ENCODE measurements around the gene ATG16L2. TPM values are rescaled to one million over a fixed set of nuclear protein-coding genes. Genes with fewer than 3 reads are reported as not detected.
A peak's percentile ranks its signal among the peaks of the same experiment; 100 is the strongest.

Gene ATG16L2
- total and polyA plus RNA-seq, 4 donors, result 42.6 to 86.0 (median 61.4) TPM

- peak overlapping the region; percentile 90 for H3K4me3 ChIP-seq
- ATAC-seq (ENCODE audit: insufficient read depth, low FRiP score), result no peak
These were observed 1.1 kb upstream of the ATG16L2 start for GRCh38 chr11:72812967-72813739.

GRCh38 chr11:72813740-72814285 is 398 bp upstream of the ATG16L2 start:
- Histone ChIP-seq H3K36me3 (ENCODE audit: control insufficient read depth in 4 of 4, insufficient read depth in 4 of 4, low read length in 4 of 4) (peaks cover 0 to 14% (median 5%) of the 10 kb centered on the region in 4 donors), H3K4me1 (ENCODE audit: control insufficient read depth in 5 of 5, insufficient read depth in 5 of 5, low read length in 5 of 5) (peaks cover 8 to 19% (median 14%) of the 10 kb centered on the region in 5 donors), H3K27me3 (ENCODE audit: control insufficient read depth in 3 of 3, insufficient read depth in 3 of 3, low read length in 2 of 3) (no peaks in the 10 kb centered on the region), H3K9me3 (ENCODE audit: control insufficient read depth in 4 of 4, insufficient read depth in 3 of 4, low read length in 3 of 4) (peaks cover 0 to 2% (median 0%) of the 10 kb centered on the region in 4 donors), H3K27ac (ENCODE audit: low read depth in 1 of 2, low read length in 1 of 2) (peak overlapping the region; percentile 98 to 99), H3K9ac (ENCODE audit: insufficient read depth in 1 of 2, low read length in 2 of 2) (peak overlapping the region; percentile 51 to 56), H3K4me3 (peak overlapping the region; percentile 90)
- TF ChIP-seq CTCF (IDR thresholded peaks at IDR 0.05; ENCODE audit: control extremely low read depth, extremely low read depth), result no peak
- peak; percentile 89 for ATAC-seq (ENCODE audit: insufficient read depth, low FRiP score)
- whole genome bisulfite sequencing, 2 donors, result 0% methylated on average over 47 of the region's 47 CpGs
- DNase-seq, result peak in 1 of 3 donors; percentile 90

More at GRCh38 chr11:72812967-72813739, 1.1 kb upstream of the ATG16L2 start:
- Histone ChIP-seq H3K9me3 (ENCODE audit: control insufficient read depth in 4 of 4, insufficient read depth in 3 of 4, low read length in 3 of 4) (peaks cover 0 to 2% (median 0%) of the 10 kb centered on the region in 4 donors), H3K27me3 (ENCODE audit: control insufficient read depth in 3 of 3, insufficient read depth in 3 of 3, low read length in 2 of 3) (no peaks in the 10 kb centered on the region), H3K9ac (ENCODE audit: insufficient read depth in 1 of 2, low read length in 2 of 2) (peak overlapping the region; percentile 51 to 56), H3K27ac (ENCODE audit: low read depth in 1 of 2, low read length in 1 of 2) (peak overlapping the region; percentile 98 to 99), H3K4me1 (ENCODE audit: control insufficient read depth in 5 of 5, insufficient read depth in 5 of 5, low read length in 5 of 5) (peaks cover 8 to 19% (median 14%) of the 10 kb centered on the region in 5 donors), H3K36me3 (ENCODE audit: control insufficient read depth in 4 of 4, insufficient read depth in 4 of 4, low read length in 4 of 4) (peaks cover 0 to 11% (median 7%) of the 10 kb centered on the region in 4 donors)
- TF ChIP-seq CTCF (IDR thresholded peaks at IDR 0.05; ENCODE audit: control extremely low read depth, extremely low read depth), result peak; percentile 38
- peak in 2 of 3 donors; percentile 29 to 39 for DNase-seq
- 5 to 7% methylated on average over 24 of the region's 24 CpGs for WGBS, 2 donors

- peaks cover 8 to 19% (median 14%) of the 10 kb centered on the region in 5 donors for H3K4me1 ChIP-seq (ENCODE audit: control insufficient read depth in 5 of 5, insufficient read depth in 5 of 5, low read length in 5 of 5)
- WGBS, 2 donors, result 10 to 17% methylated on average over 13 of the region's 13 CpGs
- peak overlapping the region; percentile 98 to 99 for H3K27ac ChIP-seq (ENCODE audit: low read depth in 1 of 2, low read length in 1 of 2)
These were observed 953 bp downstream of the ATG16L2 start for GRCh38 chr11:72815110-72815618.

More at GRCh38 chr11:72815110-72815618, 953 bp downstream of the ATG16L2 start:
- Histone ChIP-seq H3K36me3 (ENCODE audit: control insufficient read depth in 4 of 4, insufficient read depth in 4 of 4, low read length in 4 of 4) (peaks cover 0 to 16% (median 8%) of the 10 kb centered on the region in 4 donors), H3K27me3 (ENCODE audit: control insufficient read depth in 3 of 3, insufficient read depth in 3 of 3, low read length in 2 of 3) (no peaks in the 10 kb centered on the region), H3K9ac (ENCODE audit: insufficient read depth in 1 of 2, low read length in 2 of 2) (peak overlapping the region; percentile 31 to 47), H3K4me3 (peak overlapping the region; percentile 90), H3K9me3 (ENCODE audit: control insufficient read depth in 4 of 4, insufficient read depth in 3 of 4, low read length in 3 of 4) (peaks cover 0 to 2% (median 0%) of the 10 kb centered on the region in 4 donors)
- no peak for TF ChIP-seq CTCF (IDR thresholded peaks at IDR 0.05; ENCODE audit: control extremely low read depth, extremely low read depth)
- ATAC-seq (ENCODE audit: insufficient read depth, low FRiP score) (no peak), DNase-seq (no peak)

Measured in lung (tissue), 12 donors.